Measurements from ENCODE around the gene LDB2.

LDB2 gene

GRCh38 chr4:16694173-16694883 is 204.1 kb downstream of the LDB2 start:
- Histone ChIP-seq H3K56ac (ENCODE audit: low read length) (peak overlapping the region; percentile 57), H3K79me2 (ENCODE audit: control insufficient read depth, insufficient read depth, low read length) (no peaks in the 10 kb centered on the region), H3K4me1 (ENCODE audit: control insufficient read depth, low read depth, low read length) (peaks cover 15% of the 10 kb centered on the region), H3K9ac (ENCODE audit: low read length) (no peak overlapping the region), H2BK120ac (ENCODE audit: low read depth, low read length) (no peak overlapping the region), H4K8ac (ENCODE audit: low read depth, low read length) (no peak overlapping the region), H3K36me3 (ENCODE audit: control insufficient read depth, insufficient read depth, low read length) (no peaks in the 10 kb centered on the region), H3K79me1 (ENCODE audit: low read length) (peaks cover 3% of the 10 kb centered on the region), H3K4me3 (ENCODE audit: low read length) (no peak overlapping the region), H3K23ac (ENCODE audit: low read length) (no peak overlapping the region), H4K5ac (ENCODE audit: low read length) (no peak overlapping the region), H2AK5ac (ENCODE audit: low read length) (no peak overlapping the region), H3K4me2 (ENCODE audit: low read length) (no peak overlapping the region), H3K27ac (ENCODE audit: low read depth, low read length) (peak overlapping the region; percentile 63), H3K18ac (ENCODE audit: low read length) (peak overlapping the region; percentile 78), H2BK5ac (ENCODE audit: low read length) (peak overlapping the region; percentile 86), H3K4ac (ENCODE audit: low read depth, low read length) (no peak overlapping the region), H2BK15ac (replicated peaks; ENCODE audit: low read depth) (no peak overlapping the region), H3K27me3 (ENCODE audit: insufficient read depth, low read length, poor library complexity) (no peaks in the 10 kb centered on the region)
- DNase-seq, result peak; percentile 23
- no CpG with 5 or more reads among the region's 13 CpGs for WGBS (ENCODE audit: extremely low coverage, insufficient coverage, low lambda C conversion rate)

- Histone ChIP-seq H3K79me2 (ENCODE audit: control insufficient read depth, insufficient read depth, low read length) (no peaks in the 10 kb centered on the region), H2BK120ac (ENCODE audit: low read depth, low read length) (no peak overlapping the region), H2AK5ac (ENCODE audit: low read length) (no peak overlapping the region), H3K27me3 (ENCODE audit: insufficient read depth, low read length, poor library complexity) (no peaks in the 10 kb centered on the region), H3K9ac (ENCODE audit: low read length) (no peak overlapping the region), H4K8ac (ENCODE audit: low read depth, low read length) (no peak overlapping the region), H2BK15ac (replicated peaks; ENCODE audit: low read depth) (no peak overlapping the region), H3K36me3 (ENCODE audit: control insufficient read depth, insufficient read depth, low read length) (no peaks in the 10 kb centered on the region), H3K23ac (ENCODE audit: low read length) (no peak overlapping the region), H3K4ac (ENCODE audit: low read depth, low read length) (no peak overlapping the region), H2BK5ac (ENCODE audit: low read length) (no peak overlapping the region), H3K79me1 (ENCODE audit: low read length) (peaks cover 3% of the 10 kb centered on the region), H3K4me3 (ENCODE audit: low read length) (no peak overlapping the region), H3K4me1 (ENCODE audit: control insufficient read depth, low read depth, low read length) (peaks cover 17% of the 10 kb centered on the region), H4K5ac (ENCODE audit: low read length) (no peak overlapping the region), H3K56ac (ENCODE audit: low read length) (no peak overlapping the region), H3K18ac (ENCODE audit: low read length) (no peak overlapping the region), H3K27ac (ENCODE audit: low read depth, low read length) (peak overlapping the region; percentile 40), H3K4me2 (ENCODE audit: low read length) (no peak overlapping the region)
- peak; percentile 53 for DNase-seq
- no CpG with 5 or more reads among the region's 3 CpGs for WGBS (ENCODE audit: extremely low coverage, insufficient coverage, low lambda C conversion rate)
Measured at GRCh38 chr4:16693641-16694040, 204.8 kb downstream of the LDB2 start.

GRCh38 chr4:16692961-16693506 is 205.4 kb downstream of the LDB2 start:
- H2BK15ac ChIP-seq (replicated peaks; ENCODE audit: low read depth), result no peak overlapping the region
- no peak overlapping the region for H3K23ac ChIP-seq (ENCODE audit: low read length)
- H4K8ac ChIP-seq (ENCODE audit: low read depth, low read length), result no peak overlapping the region
- no peak overlapping the region for H2BK5ac ChIP-seq (ENCODE audit: low read length)
- H3K4me3 ChIP-seq (ENCODE audit: low read length), result no peak overlapping the region
- DNase-seq, result no peak
- no peak overlapping the region for H3K4ac ChIP-seq (ENCODE audit: low read depth, low read length)
- H3K27me3 ChIP-seq (ENCODE audit: insufficient read depth, low read length, poor library complexity), result no peaks in the 10 kb centered on the region
- H3K9ac ChIP-seq (ENCODE audit: low read length), result no peak overlapping the region
- H3K36me3 ChIP-seq (ENCODE audit: control insufficient read depth, insufficient read depth, low read length), result no peaks in the 10 kb centered on the region
- H3K79me2 ChIP-seq (ENCODE audit: control insufficient read depth, insufficient read depth, low read length), result no peaks in the 10 kb centered on the region
- H2AK5ac ChIP-seq (ENCODE audit: low read length), result no peak overlapping the region
- H3K56ac ChIP-seq (ENCODE audit: low read length), result no peak overlapping the region
- WGBS (ENCODE audit: extremely low coverage, insufficient coverage, low lambda C conversion rate), result no CpG with 5 or more reads among the region's 9 CpGs
- H3K4me1 ChIP-seq (ENCODE audit: control insufficient read depth, low read depth, low read length), result peaks cover 17% of the 10 kb centered on the region
- no peak overlapping the region for H3K18ac ChIP-seq (ENCODE audit: low read length)
- H3K27ac ChIP-seq (ENCODE audit: low read depth, low read length), result no peak overlapping the region
- no peak overlapping the region for H4K5ac ChIP-seq (ENCODE audit: low read length)
- H2BK120ac ChIP-seq (ENCODE audit: low read depth, low read length), result no peak overlapping the region
- no peak overlapping the region for H3K4me2 ChIP-seq (ENCODE audit: low read length)
- peaks cover 3% of the 10 kb centered on the region for H3K79me1 ChIP-seq (ENCODE audit: low read length)

- Histone ChIP-seq H3K36me3 (ENCODE audit: control insufficient read depth, insufficient read depth, low read length) (no peaks in the 10 kb centered on the region), H3K56ac (ENCODE audit: low read length) (no peak overlapping the region), H3K79me1 (ENCODE audit: low read length) (peaks cover 3% of the 10 kb centered on the region), H3K4me2 (ENCODE audit: low read length) (no peak overlapping the region), H3K4me3 (ENCODE audit: low read length) (no peak overlapping the region), H3K4ac (ENCODE audit: low read depth, low read length) (no peak overlapping the region), H2BK15ac (replicated peaks; ENCODE audit: low read depth) (no peak overlapping the region), H3K79me2 (ENCODE audit: control insufficient read depth, insufficient read depth, low read length) (no peaks in the 10 kb centered on the region), H3K27me3 (ENCODE audit: insufficient read depth, low read length, poor library complexity) (no peaks in the 10 kb centered on the region), H3K9ac (ENCODE audit: low read length) (no peak overlapping the region), H4K5ac (ENCODE audit: low read length) (no peak overlapping the region), H2AK5ac (ENCODE audit: low read length) (no peak overlapping the region), H4K8ac (ENCODE audit: low read depth, low read length) (no peak overlapping the region), H2BK5ac (ENCODE audit: low read length) (no peak overlapping the region), H3K4me1 (ENCODE audit: control insufficient read depth, low read depth, low read length) (peaks cover 17% of the 10 kb centered on the region), H3K18ac (ENCODE audit: low read length) (no peak overlapping the region), H3K23ac (ENCODE audit: low read length) (no peak overlapping the region), H3K27ac (ENCODE audit: low read depth, low read length) (no peak overlapping the region), H2BK120ac (ENCODE audit: low read depth, low read length) (no peak overlapping the region)
- no peak for DNase-seq
- no CpG with 5 or more reads among the region's 2 CpGs for WGBS (ENCODE audit: extremely low coverage, insufficient coverage, low lambda C conversion rate)
Measured at GRCh38 chr4:16692524-16692923, 205.9 kb downstream of the LDB2 start.

GRCh38 chr4:16692046-16692445 is 206.4 kb downstream of the LDB2 start:
- Histone ChIP-seq H3K36me3 (ENCODE audit: control insufficient read depth, insufficient read depth, low read length) (no peaks in the 10 kb centered on the region), H3K4me3 (ENCODE audit: low read length) (no peak overlapping the region), H3K79me1 (ENCODE audit: low read length) (peaks cover 1% of the 10 kb centered on the region), H3K18ac (ENCODE audit: low read length) (no peak overlapping the region), H3K9ac (ENCODE audit: low read length) (no peak overlapping the region), H2BK15ac (replicated peaks; ENCODE audit: low read depth) (no peak overlapping the region), H3K27me3 (ENCODE audit: insufficient read depth, low read length, poor library complexity) (no peaks in the 10 kb centered on the region), H3K79me2 (ENCODE audit: control insufficient read depth, insufficient read depth, low read length) (no peaks in the 10 kb centered on the region), H4K8ac (ENCODE audit: low read depth, low read length) (no peak overlapping the region), H3K56ac (ENCODE audit: low read length) (no peak overlapping the region), H2AK5ac (ENCODE audit: low read length) (no peak overlapping the region), H2BK120ac (ENCODE audit: low read depth, low read length) (no peak overlapping the region), H3K27ac (ENCODE audit: low read depth, low read length) (no peak overlapping the region), H3K23ac (ENCODE audit: low read length) (no peak overlapping the region), H2BK5ac (ENCODE audit: low read length) (no peak overlapping the region), H3K4me2 (ENCODE audit: low read length) (no peak overlapping the region), H4K5ac (ENCODE audit: low read length) (no peak overlapping the region), H3K4ac (ENCODE audit: low read depth, low read length) (no peak overlapping the region), H3K4me1 (ENCODE audit: control insufficient read depth, low read depth, low read length) (peaks cover 17% of the 10 kb centered on the region)
- no peak for DNase-seq
- WGBS (ENCODE audit: extremely low coverage, insufficient coverage, low lambda C conversion rate), result no CpG with 5 or more reads among the region's 4 CpGs

- H3K36me3 ChIP-seq (ENCODE audit: control insufficient read depth, insufficient read depth, low read length), result no peaks in the 10 kb centered on the region
- DNase-seq, result no peak
- H4K5ac ChIP-seq (ENCODE audit: low read length), result no peak overlapping the region
- H3K79me1 ChIP-seq (ENCODE audit: low read length), result peaks cover 3% of the 10 kb centered on the region
- no peak overlapping the region for H3K4me2 ChIP-seq (ENCODE audit: low read length)
- no peak overlapping the region for H3K4ac ChIP-seq (ENCODE audit: low read depth, low read length)
- peaks cover 16% of the 10 kb centered on the region for H3K4me1 ChIP-seq (ENCODE audit: control insufficient read depth, low read depth, low read length)
- H3K79me2 ChIP-seq (ENCODE audit: control insufficient read depth, insufficient read depth, low read length), result no peaks in the 10 kb centered on the region
- no CpG with 5 or more reads among the region's 1 CpG for whole genome bisulfite sequencing (ENCODE audit: extremely low coverage, insufficient coverage, low lambda C conversion rate)
- no peak overlapping the region for H2BK5ac ChIP-seq (ENCODE audit: low read length)
- H3K23ac ChIP-seq (ENCODE audit: low read length), result no peak overlapping the region
- H2BK15ac ChIP-seq (replicated peaks; ENCODE audit: low read depth), result no peak overlapping the region
- no peak overlapping the region for H2BK120ac ChIP-seq (ENCODE audit: low read depth, low read length)
- no peak overlapping the region for H4K8ac ChIP-seq (ENCODE audit: low read depth, low read length)
- no peak overlapping the region for H3K56ac ChIP-seq (ENCODE audit: low read length)
- H3K4me3 ChIP-seq (ENCODE audit: low read length), result no peak overlapping the region
- no peak overlapping the region for H3K27ac ChIP-seq (ENCODE audit: low read depth, low read length)
- no peak overlapping the region for H2AK5ac ChIP-seq (ENCODE audit: low read length)
- no peak overlapping the region for H3K18ac ChIP-seq (ENCODE audit: low read length)
- no peak overlapping the region for H3K9ac ChIP-seq (ENCODE audit: low read length)
- no peaks in the 10 kb centered on the region for H3K27me3 ChIP-seq (ENCODE audit: insufficient read depth, low read length, poor library complexity)
Measured at GRCh38 chr4:16691450-16691849, 207.0 kb downstream of the LDB2 start.

Data from mesendoderm (in vitro differentiated cells).